HG02571 (cell line): ENCODE data around the gene SORCS2.

Source experiments
- ATAC-seq: cut with Tn5 transposase; IDR thresholded peaks from one replicate; pipeline ENCODE4 v1.9.1; 2021; ENCODE audit warnings: mild to moderate bottlenecking, moderate library complexity; ENCODE audit not compliant: unreplicated experiment

The SORCS2 gene

GRCh38 chr4:7668826-7669225 lies 476.5 kb downstream of the SORCS2 start:
- no peak for ATAC-seq

- ATAC-seq = no peak
These were observed 480.3 kb downstream of the SORCS2 start for GRCh38 chr4:7672601-7673000.

DNA sequence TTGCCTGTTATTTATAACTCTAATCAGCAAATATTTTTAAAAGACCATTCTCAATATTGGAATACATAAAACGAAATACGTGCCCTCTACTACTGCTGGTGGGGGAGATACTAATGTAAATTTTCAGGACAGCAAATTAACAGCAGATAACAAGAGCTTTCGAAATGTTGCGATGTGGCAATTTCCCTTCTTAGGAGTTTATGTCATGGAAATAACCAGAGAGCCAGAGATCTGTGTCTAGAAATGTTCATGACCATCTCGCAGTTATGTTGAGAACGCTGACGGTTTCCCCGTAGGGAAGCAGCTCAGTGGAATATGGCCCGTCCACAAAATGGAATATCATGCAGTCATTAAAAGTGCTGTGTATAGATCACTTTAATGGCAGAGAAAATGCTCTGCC lies 480.8 kb downstream of the SORCS2 start:
- no peak for ATAC-seq

DNA sequence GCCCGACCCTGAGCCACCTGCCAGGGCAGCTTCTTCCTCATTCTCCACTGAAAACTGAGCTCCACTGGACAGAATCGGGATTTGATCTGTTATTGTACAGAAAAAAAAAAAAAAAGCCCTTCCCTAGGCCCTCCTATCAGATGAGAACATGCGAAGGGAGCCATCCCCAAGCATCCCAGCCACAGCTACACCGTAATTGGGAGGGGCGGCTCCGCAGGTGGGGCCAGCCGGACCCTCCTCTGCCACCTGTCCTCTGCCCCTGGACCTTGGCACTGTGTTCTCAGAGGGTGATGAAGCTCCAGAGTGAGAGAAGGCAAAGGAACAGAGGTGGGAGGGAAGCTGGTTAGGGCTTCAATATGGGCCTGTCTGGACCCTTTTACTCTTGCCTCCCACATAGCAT lies 482.4 kb downstream of the SORCS2 start:
- ATAC-seq = no peak

- no peak for ATAC-seq
These were observed 482.8 kb downstream of the SORCS2 start for GRCh38 chr4:7675136-7675535.

DNA sequence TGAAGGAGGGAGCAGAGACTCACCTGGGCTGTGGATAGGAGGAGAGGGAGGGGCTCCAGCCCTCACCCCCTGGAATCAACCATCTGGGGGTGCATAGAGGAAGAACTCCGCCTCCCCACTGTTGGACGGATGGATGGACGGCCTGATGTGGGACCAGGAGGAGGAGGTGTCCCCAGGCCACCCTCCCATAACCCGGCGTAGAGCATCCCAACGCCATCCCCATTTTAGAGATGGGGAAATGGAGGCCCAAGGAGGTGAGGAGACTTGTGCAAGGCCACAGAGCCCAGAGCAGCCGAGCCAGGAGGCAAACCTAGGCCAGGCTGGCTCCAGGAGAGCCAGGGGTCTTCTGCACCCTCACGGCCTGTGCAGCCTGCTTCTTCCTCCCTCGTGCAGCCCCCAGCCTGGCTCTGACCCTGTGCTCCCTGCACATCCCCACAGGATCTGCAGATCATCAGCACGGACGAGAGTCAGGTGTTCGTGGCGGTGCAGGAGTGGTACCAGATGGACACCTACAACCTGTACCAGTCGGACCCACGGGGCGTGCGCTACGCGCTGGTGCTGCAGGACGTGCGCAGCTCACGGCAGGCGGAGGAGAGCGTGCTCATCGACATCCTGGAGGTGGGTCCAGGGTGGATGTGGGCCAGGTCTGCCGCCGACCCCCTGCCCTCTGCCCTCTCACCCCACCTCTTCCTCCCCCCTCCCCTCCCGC lies 483.4 kb downstream of the SORCS2 start:
- no peak for ATAC-seq

DNA sequence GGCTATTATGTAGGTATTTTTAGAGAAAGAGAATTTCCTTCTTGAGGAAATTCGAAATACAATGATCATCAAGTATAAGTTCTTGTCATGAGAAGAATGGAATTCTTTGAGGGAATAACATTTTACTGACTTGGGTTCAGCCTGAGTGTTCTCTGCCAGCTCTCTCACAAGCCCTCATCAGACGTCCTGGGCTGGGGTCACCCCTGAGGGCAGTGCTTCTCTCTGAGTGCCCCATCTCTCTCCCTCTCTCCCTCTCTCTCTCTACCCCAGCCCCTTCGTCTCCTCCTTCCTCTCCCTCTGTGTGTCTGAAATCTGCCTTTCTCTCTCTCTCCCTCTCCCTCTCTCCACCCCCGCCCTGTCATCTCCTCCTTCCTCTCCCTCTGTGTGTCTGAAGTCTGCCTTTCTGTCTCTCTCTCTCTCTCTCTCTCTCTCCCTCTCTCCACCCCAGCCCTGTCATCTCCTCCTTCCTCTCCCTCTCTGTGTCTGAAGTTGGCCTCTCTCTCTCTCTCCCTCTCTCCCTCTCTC lies 484.1 kb downstream of the SORCS2 start:
- ATAC-seq = no peak

DNA sequence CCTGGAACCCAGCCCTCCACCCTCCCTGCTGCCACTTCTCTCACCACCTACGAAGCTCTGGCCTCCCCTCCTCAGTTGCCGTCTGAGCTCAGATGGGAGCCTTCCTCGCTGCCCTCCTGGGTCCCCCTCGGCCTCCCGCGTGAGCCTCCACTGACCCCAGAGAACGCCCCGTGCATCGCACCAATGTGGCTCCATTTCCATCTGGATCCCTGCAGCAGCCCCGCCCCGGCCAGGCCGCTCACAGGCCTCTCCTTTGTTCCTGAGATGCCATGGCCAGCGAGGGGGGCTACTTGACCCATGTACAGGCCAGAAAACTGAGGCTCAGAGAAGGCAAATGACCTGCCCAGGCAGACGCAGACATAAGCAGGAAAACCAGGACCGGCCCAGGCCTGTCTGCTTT lies 484.7 kb downstream of the SORCS2 start:
- ATAC-seq = no peak

GRCh38 chr4:7677799-7678301 lies 485.5 kb downstream of the SORCS2 start:
- no peak for ATAC-seq

DNA sequence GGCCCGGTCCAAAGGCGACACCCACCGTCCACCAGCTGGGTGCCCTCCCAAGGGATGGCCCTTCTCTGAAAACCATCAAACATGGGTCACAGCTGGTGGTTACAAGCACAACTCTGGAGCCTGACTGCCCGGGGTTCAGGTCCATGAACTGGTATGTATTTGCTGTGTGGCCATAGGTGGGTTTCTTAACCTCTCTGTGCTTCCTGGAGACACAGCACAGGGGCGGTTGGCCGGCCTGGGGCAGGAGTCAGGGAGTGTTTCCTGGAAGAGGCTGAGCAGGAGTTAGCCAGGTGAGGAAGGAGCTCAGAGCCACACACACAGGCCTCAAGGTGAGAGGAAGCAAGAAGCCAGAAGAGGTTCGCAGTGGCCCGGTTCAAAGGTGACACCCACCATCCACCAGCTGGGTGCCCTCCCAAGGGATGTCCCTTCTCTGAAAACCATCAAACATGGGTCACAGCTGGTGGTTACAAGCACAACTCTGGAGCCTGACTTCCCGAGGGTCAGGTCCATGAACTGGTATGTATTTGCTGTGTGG lies 486.0 kb downstream of the SORCS2 start:
- ATAC-seq = no peak

DNA sequence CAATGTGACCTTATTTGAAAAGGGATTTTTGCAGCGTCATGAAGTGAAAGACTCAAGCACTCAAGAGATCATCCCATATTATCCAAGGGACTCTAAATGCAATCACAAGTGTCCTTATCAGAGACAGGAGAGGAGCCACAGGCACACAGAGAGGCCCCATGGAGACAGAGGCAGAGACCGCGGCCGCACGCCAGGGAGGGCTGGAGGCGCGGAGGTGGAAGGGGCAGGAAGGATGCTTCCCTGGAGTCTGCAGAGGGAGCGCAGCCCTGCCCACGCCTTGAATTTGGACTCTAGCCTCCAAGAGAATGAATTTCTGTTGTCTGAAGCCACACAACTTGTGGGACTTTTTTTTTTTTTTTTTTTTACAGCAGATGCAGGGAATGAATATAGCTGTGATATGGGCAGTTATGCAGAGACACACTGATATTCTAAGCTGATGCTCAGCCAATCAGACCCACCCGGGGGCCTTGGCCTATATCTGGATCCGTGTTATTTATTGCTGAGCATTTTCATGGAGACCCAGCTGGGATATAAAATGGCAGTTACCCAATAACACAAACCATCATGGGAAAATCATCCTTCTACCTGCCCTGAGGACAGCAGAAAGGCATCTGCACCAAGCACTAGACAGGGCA lies 487.2 kb downstream of the SORCS2 start:
- ATAC-seq = no peak

GRCh38 chr4:7680106-7680505 lies 487.8 kb downstream of the SORCS2 start:
- ATAC-seq = no peak

- ATAC-seq = no peak
These were observed 488.4 kb downstream of the SORCS2 start for GRCh38 chr4:7680731-7681130.

- ATAC-seq = no peak
These were observed 490.9 kb downstream of the SORCS2 start for GRCh38 chr4:7683126-7683703.

GRCh38 chr4:7684294-7684693 lies 492.0 kb downstream of the SORCS2 start:
- no peak for ATAC-seq

DNA sequence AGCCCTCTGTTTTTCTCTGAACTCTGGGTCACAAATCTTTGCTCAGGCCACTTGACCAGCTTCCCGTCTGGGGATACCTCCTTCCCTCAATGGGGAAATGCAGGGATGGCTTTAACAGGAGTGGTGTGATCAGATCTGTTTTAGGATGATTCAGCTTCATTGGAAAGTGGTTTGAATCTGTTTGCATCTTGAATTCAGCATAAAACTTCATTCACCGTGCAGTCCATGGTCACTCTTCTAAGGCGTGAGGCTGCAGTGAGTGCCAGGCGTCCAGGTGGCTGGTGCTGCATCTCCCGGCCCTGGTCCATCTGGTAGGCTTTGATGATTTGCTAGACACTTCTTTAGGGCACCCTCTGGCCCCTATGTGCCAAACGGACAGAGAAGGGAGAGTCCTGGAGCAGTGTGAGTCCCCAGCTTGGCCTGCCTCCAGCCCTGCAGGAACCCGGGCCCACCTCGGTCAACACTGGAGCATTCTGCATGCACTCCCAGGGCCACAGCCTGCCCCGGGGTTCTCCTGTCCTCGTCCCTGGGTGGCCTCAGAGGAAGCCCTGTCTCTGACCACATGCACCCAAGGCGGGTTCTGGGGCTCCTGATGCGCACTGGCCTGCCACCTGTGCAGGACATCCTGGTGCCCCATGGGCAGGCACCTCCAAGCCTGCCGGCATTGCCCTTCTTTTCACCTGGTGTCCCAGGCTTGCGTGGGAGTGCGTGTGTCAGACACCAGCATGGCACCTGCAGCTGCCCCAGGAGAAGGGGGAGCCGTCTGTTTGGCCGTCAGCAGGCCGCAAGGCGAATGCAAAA lies 493.9 kb downstream of the SORCS2 start:
- no peak for ATAC-seq

- no peak for ATAC-seq
These were observed 494.7 kb downstream of the SORCS2 start for GRCh38 chr4:7687006-7687405.

DNA sequence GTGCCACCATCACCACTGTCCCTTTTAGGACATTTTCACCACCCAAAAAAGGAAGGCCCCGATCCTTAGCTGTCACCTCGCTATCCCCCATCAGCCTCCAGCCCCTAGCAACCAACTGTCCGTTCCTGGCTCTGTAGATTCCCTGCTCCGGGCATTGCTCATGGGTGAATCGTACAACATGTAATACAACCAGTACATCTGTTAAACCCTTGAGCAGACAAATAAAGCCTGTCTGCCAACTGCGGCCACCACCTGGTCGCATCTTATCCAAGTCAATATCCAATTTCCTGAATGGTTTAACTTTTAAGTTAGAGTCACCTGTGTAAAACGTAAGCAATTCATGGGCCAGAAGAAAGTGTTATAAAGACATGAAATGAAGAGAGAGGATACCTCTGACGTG lies 495.5 kb downstream of the SORCS2 start:
- ATAC-seq = no peak

DNA sequence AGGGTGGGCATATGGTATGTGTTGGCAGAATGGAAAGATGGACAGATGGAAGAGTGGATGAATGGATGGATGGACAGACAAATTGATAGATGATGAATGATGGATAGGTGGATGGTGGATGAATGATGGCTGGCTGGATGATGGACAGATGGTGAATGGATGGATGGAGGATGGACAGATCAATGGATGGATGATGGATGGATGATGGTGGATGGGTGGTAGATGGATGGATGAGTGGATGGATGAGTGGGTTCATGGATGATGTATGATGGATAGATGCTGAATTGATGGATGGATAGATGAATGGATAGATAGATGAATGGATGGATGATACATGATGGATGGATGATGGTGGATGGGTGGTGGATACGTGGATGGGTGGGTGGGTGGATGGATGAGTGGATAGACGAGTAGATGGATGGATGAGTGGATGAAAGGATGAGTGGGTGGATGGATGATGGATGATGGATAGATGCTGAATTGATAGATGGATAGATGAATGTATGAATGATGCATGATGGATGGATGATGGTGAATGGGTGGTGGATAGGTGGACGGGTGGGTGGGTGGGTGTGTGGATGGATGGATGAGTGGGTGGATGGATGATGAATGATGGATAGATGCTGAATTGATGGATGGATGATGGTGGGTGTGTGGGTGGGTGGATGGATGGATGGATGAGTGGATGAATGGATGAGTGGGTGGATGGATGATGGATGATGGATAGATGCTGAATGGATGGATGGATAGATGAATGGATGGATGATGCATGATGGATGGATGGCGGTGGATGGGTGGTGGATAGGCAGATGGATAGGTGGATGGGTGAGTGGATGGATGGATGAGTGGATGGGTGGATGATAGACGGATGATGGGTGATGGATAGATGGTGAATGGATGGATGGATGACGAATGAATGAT lies 497.7 kb downstream of the SORCS2 start:
- ATAC-seq = no peak

DNA sequence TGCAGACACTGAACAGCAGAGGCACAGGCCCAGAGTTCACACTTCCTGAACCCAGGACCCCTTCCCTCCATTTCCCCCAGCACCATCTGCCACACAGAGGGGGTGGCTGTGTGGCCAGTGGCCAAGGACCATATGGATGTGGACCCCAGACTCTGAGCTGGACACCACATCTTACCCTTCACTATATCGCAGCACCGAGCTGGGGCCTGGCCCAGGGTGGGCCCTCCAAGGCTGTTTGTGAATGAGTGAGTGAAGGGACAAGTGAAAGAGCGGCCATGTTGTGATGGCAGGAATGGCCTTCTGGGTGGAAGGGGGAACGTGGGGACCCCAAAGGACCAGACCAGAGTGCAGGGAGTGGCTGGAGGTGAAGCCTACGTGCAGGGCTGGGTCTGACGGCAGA lies 498.7 kb downstream of the SORCS2 start:
- no peak for ATAC-seq
